Lower lobe of right lung (tissue), 2 donors: Measurements from ENCODE around the gene GNAQ. TPM values are rescaled to one million over a fixed set of nuclear protein-coding genes. Genes with fewer than 3 reads are reported as not detected.
A peak's percentile ranks its signal among the peaks of the same experiment; 100 is the strongest.

Experiments
- ATAC-seq, 2 donors: fragments of 200-7000 bp; cut with Tn5 transposase; one replicate each; pipeline ENCODE4 v1.9.1; 2020 to 2022; ENCODE audit warnings: mild to moderate bottlenecking in 2 of 2, moderate library complexity in 2 of 2
- DNase-seq: peaks from one replicate; pipeline ENCODE4 v3.0.0-alpha.2; 2020
- H3K27ac ChIP-seq: fragments of 200-600 bp; one replicate; pipeline ENCODE4 v1.8.0; 2022
- H3K27me3 ChIP-seq: fragments of 200-600 bp; one replicate; pipeline ENCODE4 v1.8.0; 2022; ENCODE audit warnings: low read depth
- H3K36me3 ChIP-seq: fragments of 200-600 bp; one replicate; pipeline ENCODE4 v1.8.0; 2022; ENCODE audit warnings: mild to moderate bottlenecking
- H3K4me1 ChIP-seq: fragments of 200-600 bp; one replicate; pipeline ENCODE4 v1.8.0; 2022
- H3K4me3 ChIP-seq: fragments of 200-600 bp; one replicate; pipeline ENCODE4 v1.8.0; 2022; ENCODE audit warnings: mild to moderate bottlenecking
- H3K9me3 ChIP-seq: fragments of 200-600 bp; one replicate; pipeline ENCODE4 v1.8.0; 2022
- intact Hi-C: fragments of 100-400 bp; cut with DNase I; formaldehyde crosslinking; loops from one replicate; pipeline ENCODE4 v1.11.0; 2022
- total RNA-seq: library from RNA; stranded (reverse); fragmentation: NEBNext Ultra II Directional; extraction: Animal tissue kit (Norgen Biotek cat#: 25700); gene quantifications from one replicate; pipeline ENCODE4 v1.2.1, GENCODE V29; 2021
- TF ChIP-seq, protein P1 (sequence below): fragments of 200-600 bp; IDR thresholded peaks from one replicate; pipeline ENCODE4 v1.8.0; 2022; ENCODE audit warnings: antibody characterized with exemption, mild to moderate bottlenecking
- donor health status: DM: no; HTN: yes; CAD: no; lungs with severe emphysema.

The GNAQ gene
- total RNA-seq, 1 donor from 2014 or later: 130 TPM

DNA sequence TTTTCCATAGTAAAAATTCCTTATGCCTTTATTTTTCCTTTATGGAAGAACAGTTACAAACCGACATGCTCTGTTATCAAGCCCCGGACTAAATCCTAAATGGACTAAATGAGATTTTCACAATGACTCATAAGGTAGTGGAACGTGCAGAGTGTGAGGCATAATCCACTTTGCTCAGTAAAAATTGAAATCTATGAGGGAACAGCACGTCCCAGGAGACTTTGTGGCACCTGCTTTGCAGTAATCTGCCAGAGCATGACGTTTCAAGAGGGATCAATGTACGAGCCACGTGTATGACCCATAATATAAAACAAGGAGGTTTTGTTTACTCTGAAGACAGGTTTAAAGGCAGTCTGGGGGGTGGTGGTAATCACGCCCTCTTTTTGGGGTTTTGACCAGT lies 299.7 kb downstream of the GNAQ start:
- Histone ChIP-seq H3K36me3 (peaks cover 18% of the 10 kb centered on the region), H3K27me3 (no peaks in the 10 kb centered on the region), H3K4me1 (peaks cover 24% of the 10 kb centered on the region), H3K9me3 (no peaks in the 10 kb centered on the region), H3K4me3 (no peak overlapping the region), H3K27ac (no peak overlapping the region)
- DNase-seq (no peak), ATAC-seq (no peak)
- intact Hi-C loops: no loop called here
- TF ChIP-seq, protein P1, sequence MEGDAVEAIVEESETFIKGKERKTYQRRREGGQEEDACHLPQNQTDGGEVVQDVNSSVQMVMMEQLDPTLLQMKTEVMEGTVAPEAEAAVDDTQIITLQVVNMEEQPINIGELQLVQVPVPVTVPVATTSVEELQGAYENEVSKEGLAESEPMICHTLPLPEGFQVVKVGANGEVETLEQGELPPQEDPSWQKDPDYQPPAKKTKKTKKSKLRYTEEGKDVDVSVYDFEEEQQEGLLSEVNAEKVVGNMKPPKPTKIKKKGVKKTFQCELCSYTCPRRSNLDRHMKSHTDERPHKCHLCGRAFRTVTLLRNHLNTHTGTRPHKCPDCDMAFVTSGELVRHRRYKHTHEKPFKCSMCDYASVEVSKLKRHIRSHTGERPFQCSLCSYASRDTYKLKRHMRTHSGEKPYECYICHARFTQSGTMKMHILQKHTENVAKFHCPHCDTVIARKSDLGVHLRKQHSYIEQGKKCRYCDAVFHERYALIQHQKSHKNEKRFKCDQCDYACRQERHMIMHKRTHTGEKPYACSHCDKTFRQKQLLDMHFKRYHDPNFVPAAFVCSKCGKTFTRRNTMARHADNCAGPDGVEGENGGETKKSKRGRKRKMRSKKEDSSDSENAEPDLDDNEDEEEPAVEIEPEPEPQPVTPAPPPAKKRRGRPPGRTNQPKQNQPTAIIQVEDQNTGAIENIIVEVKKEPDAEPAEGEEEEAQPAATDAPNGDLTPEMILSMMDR: no peak

- no peak overlapping the region for H3K27ac ChIP-seq
- no peaks in the 10 kb centered on the region for H3K9me3 ChIP-seq
- peaks cover 21% of the 10 kb centered on the region for H3K4me1 ChIP-seq
- no peak overlapping the region for H3K4me3 ChIP-seq
- TF ChIP-seq, protein P1: no peak
- intact Hi-C loops: no loop called here
- H3K36me3 ChIP-seq: peaks cover 25% of the 10 kb centered on the region
- ATAC-seq (peak in 1 of 2 donors; percentile 34), DNase-seq (no peak)
- no peaks in the 10 kb centered on the region for H3K27me3 ChIP-seq
Observed at GRCh38 chr9:77731008-77731698, 300.5 kb downstream of the GNAQ start.

DNA sequence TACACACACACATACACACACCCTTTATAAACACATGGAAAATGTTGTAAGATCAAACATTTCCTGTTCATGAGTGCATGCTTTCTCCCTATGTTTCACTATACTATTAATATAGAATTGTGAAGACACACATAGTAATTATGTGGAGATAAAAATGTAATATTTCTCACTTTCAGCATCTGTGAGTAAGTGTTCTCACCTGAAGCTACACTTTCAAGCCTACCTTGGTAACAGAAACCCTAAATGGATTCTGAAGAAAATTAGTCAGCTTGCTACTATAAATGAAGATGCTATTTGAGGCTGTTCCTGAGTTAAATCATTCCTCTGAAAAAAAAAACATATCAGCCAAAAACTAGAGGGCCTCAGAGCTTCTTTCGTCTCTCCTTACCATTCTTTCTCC lies 302.4 kb downstream of the GNAQ start:
- TF ChIP-seq, protein P1: no peak
- H3K9me3 ChIP-seq: no peaks in the 10 kb centered on the region
- H3K27me3 ChIP-seq: no peaks in the 10 kb centered on the region
- no peak overlapping the region for H3K4me3 ChIP-seq
- ATAC-seq (no peak), DNase-seq (no peak)
- peaks cover 5% of the 10 kb centered on the region for H3K4me1 ChIP-seq
- intact Hi-C loops: no loop called here
- H3K36me3 ChIP-seq: peaks cover 37% of the 10 kb centered on the region
- no peak overlapping the region for H3K27ac ChIP-seq

DNA sequence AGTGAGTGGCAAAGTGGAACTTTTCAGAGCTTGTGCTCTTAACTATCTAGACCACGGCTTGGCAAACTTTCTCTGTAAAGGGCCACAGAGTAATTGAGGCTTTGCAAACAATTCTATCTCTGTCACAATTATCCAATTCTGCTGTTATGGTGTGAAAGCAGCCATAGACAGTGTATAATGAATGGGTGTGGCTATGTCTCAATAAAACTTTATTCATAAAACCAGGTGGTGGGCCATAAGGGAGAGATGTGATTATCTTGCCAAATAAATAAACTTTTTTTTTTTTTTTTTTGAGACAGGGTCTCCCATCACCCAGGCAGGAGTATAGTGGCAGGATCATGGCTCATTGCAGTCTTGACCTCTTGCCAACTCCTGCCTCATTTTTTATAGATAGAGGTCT lies 304.8 kb downstream of the GNAQ start:
- H3K4me1 ChIP-seq: peaks cover 5% of the 10 kb centered on the region
- intact Hi-C loops: no loop called here
- H3K9me3 ChIP-seq: peaks cover 3% of the 10 kb centered on the region
- H3K4me3 ChIP-seq: no peak overlapping the region
- H3K27ac ChIP-seq: no peak overlapping the region
- TF ChIP-seq, protein P1: no peak
- H3K27me3 ChIP-seq: no peaks in the 10 kb centered on the region
- DNase-seq (no peak), ATAC-seq (no peak)
- H3K36me3 ChIP-seq: peaks cover 43% of the 10 kb centered on the region

GRCh38 chr9:77726289-77726688 lies 305.3 kb downstream of the GNAQ start:
- intact Hi-C loops: no loop called here
- Histone ChIP-seq H3K4me3 (no peak overlapping the region), H3K4me1 (peaks cover 2% of the 10 kb centered on the region), H3K27me3 (no peaks in the 10 kb centered on the region), H3K36me3 (peaks cover 48% of the 10 kb centered on the region), H3K9me3 (peaks cover 3% of the 10 kb centered on the region), H3K27ac (no peak overlapping the region)
- ATAC-seq (no peak), DNase-seq (no peak)
- TF ChIP-seq, protein P1: no peak
